ENCODE data around the gene TXNDC11. TPM values are rescaled to one million over a fixed set of nuclear protein-coding genes. Genes with fewer than 3 reads are reported as not detected.

TXNDC11 gene
- polyA plus RNA-seq, 1 donor (not counting 4 experiments of a cell fraction or from before 2014, with no cell fraction given), result 35.9 TPM

DNA sequence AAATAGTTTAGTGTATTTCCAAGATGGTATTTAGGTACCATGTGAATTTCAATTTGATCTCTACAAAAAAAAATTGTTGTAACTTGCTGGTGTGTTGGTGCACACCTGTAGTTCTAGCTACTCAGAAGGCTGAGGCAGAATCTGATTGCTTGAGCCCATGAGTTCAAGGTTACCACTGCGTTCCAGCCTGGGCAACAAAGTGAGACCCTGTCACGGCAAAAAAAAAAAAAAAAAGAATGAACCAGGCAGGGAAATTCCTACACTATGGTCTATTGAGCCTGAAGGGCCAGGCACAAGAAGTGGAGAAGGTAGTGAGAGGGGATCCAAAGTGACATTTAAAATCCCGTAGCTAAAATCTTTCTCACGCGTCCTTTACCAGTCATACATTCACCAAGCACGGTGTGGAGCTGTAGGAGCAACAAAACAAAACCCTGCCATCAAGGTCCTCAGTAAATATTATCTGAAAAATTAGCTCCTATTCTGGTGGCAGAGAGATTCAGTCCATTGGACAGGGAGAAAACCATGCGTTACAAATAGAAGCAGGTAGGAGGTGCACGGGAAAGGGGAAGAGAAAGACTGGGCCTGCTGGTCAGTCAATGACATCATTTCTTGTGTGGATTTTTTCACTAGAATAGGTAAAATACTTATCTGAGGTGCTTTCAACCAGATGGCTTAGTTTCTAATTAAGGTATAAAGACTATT is 27.3 kb downstream of the TXNDC11 start:
- H3K4me3 ChIP-seq (ENCODE audit: control insufficient read depth in 2 of 3, extremely low read depth in 1 of 3, insufficient read depth in 2 of 3, low read depth in 1 of 3, low read length in 3 of 3), result no peak overlapping the region
- no peaks in the 10 kb centered on the region for H3K27me3 ChIP-seq (ENCODE audit: control insufficient read depth, extremely low read depth, insufficient read depth, low read length)
- H3K36me3 ChIP-seq (ENCODE audit: control insufficient read depth in 2 of 2, extremely low read depth in 1 of 2, insufficient read depth in 2 of 2, low read length in 2 of 2), result peaks cover 19 to 28% of the 10 kb centered on the region in 2 experiments
- no peak for TF ChIP-seq EZH2 (IDR thresholded peaks at IDR 0.05; ENCODE audit: low read length)
- TF ChIP-seq, protein P1, sequence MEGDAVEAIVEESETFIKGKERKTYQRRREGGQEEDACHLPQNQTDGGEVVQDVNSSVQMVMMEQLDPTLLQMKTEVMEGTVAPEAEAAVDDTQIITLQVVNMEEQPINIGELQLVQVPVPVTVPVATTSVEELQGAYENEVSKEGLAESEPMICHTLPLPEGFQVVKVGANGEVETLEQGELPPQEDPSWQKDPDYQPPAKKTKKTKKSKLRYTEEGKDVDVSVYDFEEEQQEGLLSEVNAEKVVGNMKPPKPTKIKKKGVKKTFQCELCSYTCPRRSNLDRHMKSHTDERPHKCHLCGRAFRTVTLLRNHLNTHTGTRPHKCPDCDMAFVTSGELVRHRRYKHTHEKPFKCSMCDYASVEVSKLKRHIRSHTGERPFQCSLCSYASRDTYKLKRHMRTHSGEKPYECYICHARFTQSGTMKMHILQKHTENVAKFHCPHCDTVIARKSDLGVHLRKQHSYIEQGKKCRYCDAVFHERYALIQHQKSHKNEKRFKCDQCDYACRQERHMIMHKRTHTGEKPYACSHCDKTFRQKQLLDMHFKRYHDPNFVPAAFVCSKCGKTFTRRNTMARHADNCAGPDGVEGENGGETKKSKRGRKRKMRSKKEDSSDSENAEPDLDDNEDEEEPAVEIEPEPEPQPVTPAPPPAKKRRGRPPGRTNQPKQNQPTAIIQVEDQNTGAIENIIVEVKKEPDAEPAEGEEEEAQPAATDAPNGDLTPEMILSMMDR (optimal IDR thresholded peaks at IDR 0.05 in 1 of 3, IDR thresholded peaks at IDR 0.05 in 1 of 3, conservative IDR thresholded peaks at IDR 0.05 in 1 of 3; ENCODE audit: extremely low read depth in 1 of 3, insufficient read depth in 2 of 3, low read length in 3 of 3), result no peak
- no peak overlapping the region for H3K4me2 ChIP-seq (ENCODE audit: control insufficient read depth, extremely low read depth, insufficient read depth, low read depth, low read length)
- no peak overlapping the region for H3K9ac ChIP-seq (ENCODE audit: control insufficient read depth, extremely low read depth, insufficient read depth, low read length)
- no peaks in the 10 kb centered on the region for H3K4me1 ChIP-seq (ENCODE audit: control insufficient read depth, extremely low read depth, insufficient read depth, low read length)
- FAIRE-seq, result no peak
- DNase-seq (ENCODE audit: low read depth, low spot score), result no peak
- no peak overlapping the region for H3K27ac ChIP-seq (ENCODE audit: control insufficient read depth, insufficient read depth, low read length)
- no peaks in the 10 kb centered on the region for H4K20me1 ChIP-seq (ENCODE audit: control insufficient read depth, extremely low read depth, insufficient read depth, low read length)
- no peak overlapping the region for H2AFZ ChIP-seq (ENCODE audit: control insufficient read depth, low read length)
- no peaks in the 10 kb centered on the region for H3K9me1 ChIP-seq (ENCODE audit: control insufficient read depth, extremely low read depth, insufficient read depth, low read length)
- H3K9me3 ChIP-seq (ENCODE audit: control insufficient read depth, low read depth, low read length), result no peaks in the 10 kb centered on the region
- dilution Hi-C loops (cut with MboI; ENCODE audit: extremely low pct_ligation_motif_present, low sequenced_read_pairs), result no loop called here
- H3K79me2 ChIP-seq (ENCODE audit: control insufficient read depth, insufficient read depth, low read length), result no peaks in the 10 kb centered on the region

DNA sequence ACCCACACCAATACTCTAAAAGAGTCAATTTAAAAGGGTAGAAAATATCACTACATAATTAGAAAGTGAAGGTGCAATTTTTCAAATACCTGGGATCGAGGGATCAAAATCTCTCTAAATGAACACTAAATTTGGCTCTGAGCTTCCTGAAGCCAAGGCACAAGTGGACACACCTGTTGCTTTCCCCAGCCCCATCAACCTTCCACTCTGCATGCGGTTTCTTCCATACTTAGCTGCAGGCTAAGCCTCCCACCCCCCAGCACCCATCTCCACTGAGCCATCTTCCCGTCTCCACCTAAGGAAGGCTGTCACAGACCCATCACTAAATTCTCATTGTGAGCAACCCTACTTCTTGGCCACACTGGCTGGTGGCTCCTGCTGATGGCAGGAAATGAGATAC is 30.5 kb downstream of the TXNDC11 start:
- Histone ChIP-seq H2AFZ (ENCODE audit: control insufficient read depth, low read length) (no peak overlapping the region), H3K9me1 (ENCODE audit: control insufficient read depth, extremely low read depth, insufficient read depth, low read length) (no peaks in the 10 kb centered on the region), H3K27me3 (ENCODE audit: control insufficient read depth, extremely low read depth, insufficient read depth, low read length) (no peaks in the 10 kb centered on the region), H4K20me1 (ENCODE audit: control insufficient read depth, extremely low read depth, insufficient read depth, low read length) (no peaks in the 10 kb centered on the region), H3K4me3 (ENCODE audit: control insufficient read depth in 2 of 3, extremely low read depth in 1 of 3, insufficient read depth in 2 of 3, low read depth in 1 of 3, low read length in 3 of 3) (no peak overlapping the region), H3K79me2 (ENCODE audit: control insufficient read depth, insufficient read depth, low read length) (no peaks in the 10 kb centered on the region), H3K9me3 (ENCODE audit: control insufficient read depth, low read depth, low read length) (no peaks in the 10 kb centered on the region), H3K4me1 (ENCODE audit: control insufficient read depth, extremely low read depth, insufficient read depth, low read length) (no peaks in the 10 kb centered on the region), H3K9ac (ENCODE audit: control insufficient read depth, extremely low read depth, insufficient read depth, low read length) (no peak overlapping the region), H3K27ac (ENCODE audit: control insufficient read depth, insufficient read depth, low read length) (no peak overlapping the region), H3K36me3 (ENCODE audit: control insufficient read depth in 2 of 2, extremely low read depth in 1 of 2, insufficient read depth in 2 of 2, low read length in 2 of 2) (peaks cover 16 to 22% of the 10 kb centered on the region in 2 experiments), H3K4me2 (ENCODE audit: control insufficient read depth, extremely low read depth, insufficient read depth, low read depth, low read length) (no peak overlapping the region)
- no peak for TF ChIP-seq EZH2 (IDR thresholded peaks at IDR 0.05; ENCODE audit: low read length)
- TF ChIP-seq, protein P1 (optimal IDR thresholded peaks at IDR 0.05 in 1 of 3, IDR thresholded peaks at IDR 0.05 in 1 of 3, conservative IDR thresholded peaks at IDR 0.05 in 1 of 3; ENCODE audit: extremely low read depth in 1 of 3, insufficient read depth in 2 of 3, low read length in 3 of 3), result no peak
- dilution Hi-C loops (cut with MboI; ENCODE audit: extremely low pct_ligation_motif_present, low sequenced_read_pairs), result no loop called here
- DNase-seq (ENCODE audit: low read depth, low spot score) (no peak), FAIRE-seq (no peak)
